Esophagus muscularis mucosa (tissue), 3 donors: ENCODE measurements around the gene ZBTB7C.

Experiments
- CTCF ChIP-seq, 3 experiments: fragments of 200-600 bp in 2 of 3; fragments of 450-650 bp in 1 of 3; sonication (generic) in 2 of 3; IDR thresholded peaks; one replicate each; pipeline ENCODE4 v1.5.1; 2017 to 2019; ENCODE audit warnings: antibody characterized with exemption in 3 of 3, mild to moderate bottlenecking in 2 of 3, moderate library complexity in 1 of 3
- POLR2A ChIP-seq: fragments of 450-650 bp; IDR thresholded peaks from one replicate; pipeline ENCODE4 v1.6.1; 2017; ENCODE audit warnings: antibody characterized with exemption, moderate library complexity, mild to moderate bottlenecking, low read depth

GRCh38 chr18:48256848-48257247 lies 152.3 kb downstream of the ZBTB7C start:
- TF ChIP-seq POLR2A (no peak), CTCF (IDR thresholded peaks at IDR 0.05) (no peak)
